ENCODE measurements around the gene TMEM213. TPM values are rescaled to one million over a fixed set of nuclear protein-coding genes. Genes with fewer than 3 reads are reported as not detected.
"Not testable (repeated sequence)": the region's sequence is repeated elsewhere in the genome, so short reads cannot be mapped to it uniquely, and the experiment has no call there.

TMEM213 gene
- total RNA-seq, 1 donor from 2014 or later = not detected

GRCh38 chr7:138809346-138809745 is 11.6 kb downstream of the TMEM213 start:
- Histone ChIP-seq H3K4me1 (no peaks in the 10 kb centered on the region), H3K27ac (replicated peaks) (no peak overlapping the region), H3K4me3 (no peak overlapping the region), H3K27me3 (ENCODE audit: low read depth) (peaks cover under 1% of the 10 kb centered on the region), H3K9me3 (replicated peaks) (no peaks in the 10 kb centered on the region), H3K36me3 (no peaks in the 10 kb centered on the region)
- intact Hi-C loops (cut with micrococcal nuclease) = no loop called here
- DNase-seq = no peak
- TF ChIP-seq CTCF (IDR thresholded peaks at IDR 0.05; ENCODE audit: borderline replicate concordance) = no peak

DNA sequence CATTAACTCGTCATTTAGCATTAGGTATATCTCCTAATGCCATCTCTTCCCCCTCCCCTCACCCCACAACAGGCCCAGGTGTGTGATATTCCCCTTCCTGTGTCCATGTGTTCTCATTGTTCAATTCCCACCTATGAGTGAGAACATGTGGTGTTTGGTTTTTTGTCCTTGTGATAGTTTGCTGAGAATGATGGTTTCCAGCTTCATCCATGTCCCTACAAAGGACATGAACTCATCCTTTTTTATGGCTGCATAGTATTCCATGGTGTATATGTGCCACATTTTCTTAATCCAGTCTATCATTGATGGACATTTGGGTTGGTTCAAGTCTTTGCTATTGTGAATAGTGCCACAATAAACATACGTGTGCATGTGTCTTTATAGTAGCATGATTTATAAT is 13.5 kb downstream of the TMEM213 start:
- H3K9me3 ChIP-seq (replicated peaks); intact Hi-C loops (cut with micrococcal nuclease); H3K36me3 ChIP-seq; DNase-seq; H3K4me1 ChIP-seq; H3K4me3 ChIP-seq; H3K27ac ChIP-seq (replicated peaks); H3K27me3 ChIP-seq (ENCODE audit: low read depth): not testable (repeated sequence)

GRCh38 chr7:138813945-138814344 is 16.2 kb downstream of the TMEM213 start:
- intact Hi-C loops (cut with micrococcal nuclease) = no loop called here
- TF ChIP-seq CTCF (IDR thresholded peaks at IDR 0.05; ENCODE audit: borderline replicate concordance) = no peak
- DNase-seq = no peak

GRCh38 chr7:138814816-138815332 is 17.1 kb downstream of the TMEM213 start:
- H3K9me3 ChIP-seq (replicated peaks) = no peaks in the 10 kb centered on the region
- no peak overlapping the region for H3K4me3 ChIP-seq
- no peak overlapping the region for H3K27ac ChIP-seq (replicated peaks)
- no peak for DNase-seq
- no peaks in the 10 kb centered on the region for H3K4me1 ChIP-seq
- intact Hi-C loops (cut with micrococcal nuclease) = no loop called here
- TF ChIP-seq CTCF (IDR thresholded peaks at IDR 0.05; ENCODE audit: borderline replicate concordance) = no peak
- no peaks in the 10 kb centered on the region for H3K27me3 ChIP-seq (ENCODE audit: low read depth)
- H3K36me3 ChIP-seq = no peaks in the 10 kb centered on the region

More at GRCh38 chr7:138813945-138814344, 16.2 kb downstream of the TMEM213 start:
- Histone ChIP-seq H3K4me1 (no peaks in the 10 kb centered on the region), H3K27me3 (ENCODE audit: low read depth) (no peaks in the 10 kb centered on the region), H3K27ac (replicated peaks) (no peak overlapping the region), H3K36me3 (no peaks in the 10 kb centered on the region), H3K9me3 (replicated peaks) (no peaks in the 10 kb centered on the region), H3K4me3 (no peak overlapping the region)

DNA sequence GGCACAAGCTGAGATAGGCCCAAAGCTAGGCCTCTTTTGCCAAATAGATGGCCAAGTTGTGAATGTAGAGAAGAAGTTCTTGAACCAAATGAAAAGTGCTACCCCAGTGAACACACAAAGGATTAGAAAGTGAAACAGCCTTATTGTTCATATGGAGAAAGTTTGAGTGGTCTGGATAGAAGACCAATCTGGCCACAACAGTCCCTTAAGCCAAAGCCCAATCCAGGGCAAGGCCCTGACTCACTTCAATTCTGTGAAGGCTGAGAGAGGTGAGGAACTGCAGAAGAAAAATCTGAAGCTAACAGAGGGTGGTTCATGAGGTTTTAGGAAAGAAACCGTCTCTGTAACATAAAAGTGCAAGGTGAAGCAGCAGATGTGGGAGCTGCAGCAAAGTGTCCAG is 18.9 kb downstream of the TMEM213 start:
- Histone ChIP-seq H3K27me3 (ENCODE audit: low read depth) (no peaks in the 10 kb centered on the region), H3K9me3 (replicated peaks) (no peaks in the 10 kb centered on the region), H3K36me3 (no peaks in the 10 kb centered on the region), H3K27ac (replicated peaks) (no peak overlapping the region), H3K4me1 (no peaks in the 10 kb centered on the region), H3K4me3 (no peak overlapping the region)
- intact Hi-C loops (cut with micrococcal nuclease) = no loop called here
- DNase-seq = no peak
- TF ChIP-seq CTCF (IDR thresholded peaks at IDR 0.05; ENCODE audit: borderline replicate concordance) = no peak

DNA sequence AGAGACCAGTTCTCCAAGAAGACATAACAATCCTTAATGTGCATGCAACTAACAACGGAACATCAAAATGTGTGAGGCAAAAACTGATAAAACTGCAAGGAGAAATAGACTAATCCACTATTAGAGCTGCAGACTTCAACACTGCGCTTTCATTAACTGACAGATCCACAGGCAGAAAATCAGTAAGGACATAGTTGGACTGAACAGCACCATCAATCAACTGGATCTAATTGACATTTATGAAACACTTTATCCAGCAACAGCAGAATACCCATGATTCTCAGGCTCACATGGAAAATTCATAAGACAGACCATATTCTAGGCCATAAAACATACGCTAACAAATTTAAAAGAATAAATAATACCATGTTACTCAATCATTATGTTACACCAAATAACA is 21.8 kb downstream of the TMEM213 start:
- H3K36me3 ChIP-seq = no peaks in the 10 kb centered on the region
- H3K4me1 ChIP-seq = no peaks in the 10 kb centered on the region
- H3K27me3 ChIP-seq (ENCODE audit: low read depth) = no peaks in the 10 kb centered on the region
- no peak for TF ChIP-seq CTCF (IDR thresholded peaks at IDR 0.05; ENCODE audit: borderline replicate concordance)
- no peak overlapping the region for H3K27ac ChIP-seq (replicated peaks)
- intact Hi-C loops (cut with micrococcal nuclease) = no loop called here
- no peaks in the 10 kb centered on the region for H3K9me3 ChIP-seq (replicated peaks)
- no peak for DNase-seq
- no peak overlapping the region for H3K4me3 ChIP-seq
